Sigmoid colon (tissue), 3 donors: ENCODE data around the gene SERPINB6.

Experiments
- POLR2A ChIP-seq, 2 donors: fragments of 450-650 bp; IDR thresholded peaks; one replicate each; pipeline ENCODE4 v1.6.1; 2016; ENCODE audit warnings: antibody characterized with exemption in 2 of 2, mild to moderate bottlenecking in 2 of 2, moderate library complexity in 2 of 2
- TF ChIP-seq, protein P1 (sequence below), 4 experiments: fragments of 450-650 bp in 3 of 4; fragments of 200-600 bp in 1 of 4; IDR thresholded peaks; one replicate each; pipeline ENCODE4 v1.5.1; 2016 to 2019; ENCODE audit warnings: antibody characterized with exemption in 4 of 4, mild to moderate bottlenecking in 3 of 4, moderate library complexity in 2 of 4

DNA sequence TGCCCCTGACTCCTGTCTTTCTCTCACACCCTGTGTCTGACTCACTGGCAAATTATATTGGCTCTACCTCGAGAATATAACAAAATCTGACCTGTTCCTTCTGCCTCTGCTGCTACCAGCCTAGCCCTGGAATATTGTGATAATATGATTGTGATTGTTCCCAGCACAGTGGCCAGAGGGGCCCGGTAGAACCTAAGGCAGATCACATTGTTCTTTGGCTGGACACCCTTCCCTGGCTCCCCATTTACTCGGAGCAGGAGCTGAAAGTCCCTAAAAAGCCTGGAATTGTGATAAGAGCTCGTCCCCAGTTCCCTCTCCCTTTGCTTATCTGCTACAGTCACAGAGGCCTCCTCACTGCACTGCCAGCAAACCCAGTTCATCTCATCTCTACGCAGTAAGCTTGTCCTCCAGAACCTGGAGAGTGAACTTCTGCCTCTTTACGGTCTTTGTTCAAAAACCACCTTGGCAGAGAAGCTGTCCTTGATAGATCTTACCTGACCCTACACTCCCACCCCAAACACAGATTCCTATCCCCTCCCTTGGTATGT lies 21.8 kb downstream of the SERPINB6 start:
- TF ChIP-seq, protein P1, sequence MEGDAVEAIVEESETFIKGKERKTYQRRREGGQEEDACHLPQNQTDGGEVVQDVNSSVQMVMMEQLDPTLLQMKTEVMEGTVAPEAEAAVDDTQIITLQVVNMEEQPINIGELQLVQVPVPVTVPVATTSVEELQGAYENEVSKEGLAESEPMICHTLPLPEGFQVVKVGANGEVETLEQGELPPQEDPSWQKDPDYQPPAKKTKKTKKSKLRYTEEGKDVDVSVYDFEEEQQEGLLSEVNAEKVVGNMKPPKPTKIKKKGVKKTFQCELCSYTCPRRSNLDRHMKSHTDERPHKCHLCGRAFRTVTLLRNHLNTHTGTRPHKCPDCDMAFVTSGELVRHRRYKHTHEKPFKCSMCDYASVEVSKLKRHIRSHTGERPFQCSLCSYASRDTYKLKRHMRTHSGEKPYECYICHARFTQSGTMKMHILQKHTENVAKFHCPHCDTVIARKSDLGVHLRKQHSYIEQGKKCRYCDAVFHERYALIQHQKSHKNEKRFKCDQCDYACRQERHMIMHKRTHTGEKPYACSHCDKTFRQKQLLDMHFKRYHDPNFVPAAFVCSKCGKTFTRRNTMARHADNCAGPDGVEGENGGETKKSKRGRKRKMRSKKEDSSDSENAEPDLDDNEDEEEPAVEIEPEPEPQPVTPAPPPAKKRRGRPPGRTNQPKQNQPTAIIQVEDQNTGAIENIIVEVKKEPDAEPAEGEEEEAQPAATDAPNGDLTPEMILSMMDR (IDR thresholded peaks at IDR 0.05), result peak in 1 of 4 experiments; percentile 5
- TF ChIP-seq POLR2A (IDR thresholded peaks at IDR 0.05), result no peak
